HG02973 (cell line): ENCODE data around the gene FAM171A2.

Experiments used
- ATAC-seq: cut with Tn5 transposase; IDR thresholded peaks from one replicate; pipeline ENCODE4 v1.9.1; 2021; ENCODE audit warnings: moderate library complexity; ENCODE audit not compliant: unreplicated experiment

Gene FAM171A2

DNA sequence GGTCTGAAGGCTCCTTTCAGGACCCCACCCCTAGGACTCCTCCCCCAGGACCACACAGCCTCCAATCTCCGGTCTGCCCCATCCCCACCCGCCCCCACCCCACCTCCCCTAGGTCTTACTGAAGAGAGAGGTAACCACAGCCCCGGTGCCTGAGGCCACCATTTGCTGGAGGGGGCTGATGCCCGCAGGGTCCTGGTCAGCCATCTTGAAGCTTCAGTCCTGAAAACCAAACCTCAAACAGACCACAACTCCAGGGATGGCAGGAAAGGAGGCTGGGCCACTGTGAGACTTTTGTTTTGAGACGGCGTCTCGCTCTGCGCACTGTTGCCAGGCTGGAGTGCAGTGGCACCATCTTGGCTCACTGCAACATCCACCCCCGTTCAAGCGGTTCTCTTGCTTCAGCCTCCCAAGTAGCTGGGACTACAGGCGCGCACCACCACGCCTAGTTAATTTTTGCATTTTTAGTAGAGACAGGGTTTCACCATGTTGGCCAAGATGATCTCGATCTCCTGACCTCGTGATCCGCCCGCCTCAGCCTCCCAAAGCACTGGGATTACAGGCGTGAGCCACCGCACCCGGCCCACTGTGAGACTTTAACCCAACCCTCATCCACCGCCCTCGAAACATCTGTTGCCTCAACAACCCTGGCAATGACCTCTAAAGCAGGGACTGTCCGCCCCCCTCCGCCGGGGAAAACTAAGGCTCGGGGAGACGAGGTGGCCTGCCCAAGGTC is 40.1 kb downstream of the FAM171A2 start:
- ATAC-seq, result no peak

DNA sequence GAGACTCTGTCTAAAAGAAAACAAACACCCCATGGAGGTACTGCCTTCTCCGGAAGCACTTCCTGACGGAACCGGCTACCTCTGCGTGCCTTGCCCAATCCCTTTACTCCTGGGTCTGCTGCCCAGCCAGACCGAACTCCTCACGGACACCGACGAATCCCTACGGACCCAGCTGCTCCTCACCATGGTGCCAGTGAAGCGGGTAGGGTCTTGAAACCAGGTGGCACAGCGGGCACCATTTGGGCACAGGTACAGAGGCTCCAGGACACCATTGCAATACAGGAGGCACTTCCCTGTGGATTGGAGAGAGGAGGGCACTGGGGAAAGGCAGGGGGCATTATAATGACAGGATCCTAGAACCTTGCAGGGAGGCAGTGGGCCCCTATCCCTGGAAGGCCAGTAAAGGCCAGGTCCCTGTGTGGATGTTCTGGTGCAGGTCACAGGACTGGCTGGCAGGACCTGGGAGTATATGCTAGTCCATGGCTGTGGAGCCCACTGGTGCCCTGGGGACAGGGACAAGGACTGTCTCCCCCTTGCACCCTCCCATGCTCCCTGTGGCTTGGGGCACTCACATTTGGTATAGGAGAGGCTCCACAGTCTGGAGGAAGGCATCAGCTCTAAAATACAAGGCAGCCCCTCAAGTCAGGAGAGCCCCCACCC is 41.3 kb downstream of the FAM171A2 start:
- no peak for ATAC-seq

DNA sequence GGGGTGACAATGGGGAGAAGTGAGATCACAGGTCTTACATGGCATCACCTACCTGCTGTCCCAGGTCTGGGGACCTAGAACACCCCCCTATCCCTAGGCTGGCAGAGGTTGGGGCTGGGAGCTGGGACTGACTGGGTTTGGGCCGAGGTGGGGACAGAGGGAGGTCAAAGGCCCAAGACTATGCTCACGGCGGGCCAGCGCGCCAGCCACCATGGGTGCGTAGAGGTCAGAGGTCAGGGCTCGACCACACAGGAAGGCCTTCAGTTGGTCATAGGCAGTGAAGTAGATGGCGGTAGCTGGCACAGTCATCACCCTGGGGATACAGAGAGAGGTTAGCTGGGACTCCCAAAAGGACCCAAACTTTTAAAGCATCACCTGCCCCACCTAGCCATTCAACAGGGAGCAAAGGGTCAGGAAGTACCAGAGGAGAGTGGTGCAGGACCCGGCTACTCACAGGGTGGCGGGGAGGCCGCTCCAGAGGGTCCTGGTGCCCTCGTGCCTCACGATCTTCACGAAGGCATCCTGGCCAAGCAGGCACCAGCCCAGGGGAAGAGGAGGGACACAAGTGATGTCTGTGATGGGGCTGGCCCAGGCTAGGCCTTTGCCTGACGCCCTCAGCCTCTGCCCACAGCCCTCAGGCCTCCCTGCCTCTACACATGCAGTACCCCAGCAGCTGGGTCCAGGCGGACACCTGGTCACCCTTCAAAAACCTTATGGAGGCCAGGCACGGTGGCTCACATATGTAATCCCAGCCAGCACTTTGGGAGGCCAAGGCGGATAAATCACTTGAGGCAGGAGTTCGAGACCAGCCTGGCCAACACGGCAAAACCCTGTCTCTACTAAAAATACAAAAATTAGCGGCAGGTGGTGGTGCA is 42.2 kb downstream of the FAM171A2 start:
- ATAC-seq, result no peak

DNA sequence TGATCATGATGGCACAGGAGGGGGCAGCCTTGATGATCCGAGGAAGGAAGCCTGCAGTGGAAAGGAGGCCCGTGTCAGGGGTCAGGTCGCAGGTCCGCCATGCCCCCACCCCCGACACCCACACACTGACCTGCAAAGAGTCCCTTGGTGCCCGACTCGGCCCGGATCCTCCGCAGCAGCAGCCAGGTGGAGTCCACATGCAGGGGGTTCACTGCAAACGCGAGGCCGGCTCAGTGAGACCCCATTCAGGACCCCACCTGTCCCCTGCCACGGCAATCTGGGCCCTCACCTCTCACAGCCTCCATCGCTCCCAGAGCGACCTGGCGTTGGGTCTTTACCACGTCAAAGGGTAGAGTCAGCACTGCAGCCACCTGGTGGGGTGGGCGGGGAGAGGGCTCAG is 43.6 kb downstream of the FAM171A2 start:
- no peak for ATAC-seq

DNA sequence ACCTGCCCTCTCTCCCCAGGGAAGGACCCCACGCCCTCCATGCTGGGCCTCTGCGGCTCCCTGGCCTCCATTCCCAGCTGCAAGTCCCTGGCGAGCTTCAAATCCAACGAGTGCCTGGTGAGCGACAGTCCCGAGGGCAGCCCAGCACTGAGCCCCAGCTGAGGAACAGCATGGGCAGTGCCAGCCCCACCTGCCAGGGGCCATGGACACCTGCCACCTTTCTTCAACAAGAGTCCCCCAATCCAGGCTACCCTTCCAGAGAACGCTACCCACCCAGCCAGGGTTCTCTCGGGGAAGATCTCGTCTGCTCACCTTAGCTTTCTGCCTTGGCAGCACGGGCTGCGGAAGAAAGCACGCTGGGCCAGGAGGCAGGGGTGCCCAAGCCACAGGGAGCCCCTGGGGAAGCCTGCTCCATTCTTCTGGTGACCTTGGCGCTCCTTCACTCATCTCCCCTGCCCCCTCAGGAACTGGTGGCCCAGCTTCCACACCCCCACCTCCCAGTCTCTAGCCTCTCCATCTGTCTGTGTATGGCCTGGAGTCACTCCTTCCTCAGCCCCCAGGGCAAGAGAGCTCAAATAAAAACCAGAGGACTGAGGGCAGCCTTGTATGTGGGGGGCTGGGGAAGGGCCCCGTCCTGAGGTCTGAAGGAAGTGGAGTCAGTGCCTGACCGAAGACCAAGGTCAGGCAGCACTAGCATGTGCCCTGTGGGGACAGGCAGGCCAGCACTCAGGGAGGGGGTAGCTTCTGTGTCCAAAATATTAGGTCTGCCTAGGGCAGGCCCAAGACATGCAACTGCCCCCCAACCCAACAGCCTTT is 45.4 kb downstream of the FAM171A2 start:
- no peak for ATAC-seq

DNA sequence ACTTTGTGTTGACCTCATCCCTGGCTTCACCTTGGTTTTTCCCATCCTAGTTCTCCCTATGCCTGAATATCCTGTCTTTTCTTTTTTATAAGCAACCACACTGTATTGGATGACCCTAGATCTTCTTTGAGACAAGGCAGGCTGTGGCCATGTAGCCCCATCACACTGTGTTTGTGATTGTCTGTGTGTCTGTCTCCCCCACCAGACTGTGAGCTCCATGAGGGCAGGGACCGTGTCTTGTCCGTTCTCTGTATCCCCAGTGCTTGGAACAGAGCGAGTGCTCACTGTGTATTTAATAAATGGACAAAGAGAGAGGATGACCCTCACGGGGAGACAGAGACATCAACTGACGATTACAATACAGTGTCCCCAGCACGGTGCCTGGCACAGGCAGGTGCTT is 46.1 kb downstream of the FAM171A2 start:
- no peak for ATAC-seq

DNA sequence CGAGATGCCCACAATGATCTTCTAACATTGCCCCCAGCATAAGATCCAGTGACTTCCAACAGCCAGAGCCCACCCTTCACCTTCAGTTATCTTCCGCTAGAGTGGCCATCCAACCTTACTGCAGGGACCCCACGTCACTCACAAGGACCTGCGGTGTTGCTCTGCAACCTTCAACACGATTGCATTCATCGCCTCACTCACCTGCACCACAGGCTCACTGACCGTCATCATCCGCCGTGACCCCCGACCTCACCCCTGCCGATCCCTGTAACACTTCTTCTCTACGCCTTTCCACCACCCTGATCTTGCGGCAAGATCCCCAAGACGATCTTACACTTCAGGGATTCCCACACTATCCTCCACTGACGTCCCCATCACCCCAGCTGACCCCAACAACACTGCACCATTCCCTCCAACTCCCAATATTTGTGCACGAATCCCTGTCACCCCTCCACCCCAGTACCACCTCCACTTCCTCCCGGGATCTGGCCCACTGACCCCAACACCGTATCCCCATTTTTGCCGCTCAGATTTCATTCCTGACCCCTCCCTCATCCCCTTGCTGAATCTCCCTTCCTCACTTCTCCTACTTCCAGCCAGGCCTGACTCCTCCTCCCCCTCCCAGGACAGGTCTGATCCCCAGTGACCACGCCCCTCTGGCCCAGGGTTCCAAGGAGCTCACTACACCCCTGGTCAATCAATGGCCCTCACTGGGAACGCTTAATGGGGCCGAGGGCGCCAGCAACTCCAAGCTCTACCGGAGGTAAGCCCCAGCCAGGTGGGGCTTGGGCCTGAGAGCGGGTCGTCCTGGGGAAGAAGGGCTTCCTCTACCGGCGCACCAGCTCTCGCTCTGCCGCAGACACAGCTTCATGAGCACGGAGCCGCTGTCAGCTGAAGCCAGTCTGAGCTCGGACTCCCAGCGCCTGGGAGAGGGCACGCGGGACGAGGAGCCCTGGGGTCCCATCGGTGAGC is 47.6 kb downstream of the FAM171A2 start:
- no peak for ATAC-seq

DNA sequence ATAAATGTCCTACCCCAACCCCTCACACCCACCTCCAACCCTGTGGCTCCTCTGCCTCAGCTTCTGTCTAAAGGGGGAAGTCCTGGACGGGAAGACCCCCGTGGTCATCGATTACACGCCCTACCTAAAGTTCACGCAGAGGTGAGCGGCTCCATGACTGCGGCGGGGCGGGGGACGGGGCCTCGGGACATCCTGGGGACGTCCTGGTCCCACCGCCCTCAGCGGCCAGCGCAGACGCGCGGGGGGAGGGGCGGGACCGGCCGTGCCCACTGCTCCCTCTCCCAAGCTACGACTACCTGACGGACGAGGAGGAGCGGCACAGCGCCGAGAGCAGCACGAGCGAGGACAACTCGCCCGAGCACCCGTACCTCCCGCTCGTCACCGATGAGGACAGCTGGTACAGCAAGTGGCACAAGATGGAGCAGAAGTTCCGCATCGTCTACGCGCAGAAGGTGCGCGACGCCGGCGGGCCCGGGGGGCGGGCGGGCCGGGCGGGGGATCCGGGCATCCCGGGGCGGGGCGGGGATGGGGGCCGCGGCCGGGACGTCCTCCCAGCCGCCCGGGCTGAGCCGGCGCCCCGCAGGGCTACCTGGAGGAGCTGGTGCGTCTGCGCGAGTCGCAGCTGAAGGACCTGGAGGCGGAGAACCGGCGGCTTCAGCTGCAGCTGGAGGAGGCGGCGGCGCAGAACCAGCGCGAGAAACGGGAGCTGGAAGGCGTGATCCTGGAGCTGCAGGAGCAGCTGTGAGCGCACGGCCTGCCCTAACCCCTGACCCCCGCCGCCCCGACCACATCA is 48.6 kb downstream of the FAM171A2 start:
- no peak for ATAC-seq

DNA sequence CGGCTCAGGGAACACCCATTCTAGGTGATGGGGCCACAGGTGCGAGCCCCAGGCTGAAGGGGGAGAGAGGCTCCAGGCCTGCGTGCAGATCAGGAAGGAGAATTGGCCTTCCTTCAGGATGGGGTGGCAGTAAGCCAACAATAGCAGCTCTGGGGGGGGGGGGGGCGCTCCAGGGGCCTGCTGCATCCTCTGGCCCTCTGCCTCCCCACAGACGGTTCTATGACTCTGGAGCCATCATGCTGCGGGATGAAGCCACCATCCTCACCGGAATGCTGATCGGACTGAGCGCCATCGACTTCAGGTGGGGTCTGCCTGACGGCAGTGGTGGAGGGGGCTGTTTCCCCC is 49.2 kb downstream of the FAM171A2 start:
- no peak for ATAC-seq

DNA sequence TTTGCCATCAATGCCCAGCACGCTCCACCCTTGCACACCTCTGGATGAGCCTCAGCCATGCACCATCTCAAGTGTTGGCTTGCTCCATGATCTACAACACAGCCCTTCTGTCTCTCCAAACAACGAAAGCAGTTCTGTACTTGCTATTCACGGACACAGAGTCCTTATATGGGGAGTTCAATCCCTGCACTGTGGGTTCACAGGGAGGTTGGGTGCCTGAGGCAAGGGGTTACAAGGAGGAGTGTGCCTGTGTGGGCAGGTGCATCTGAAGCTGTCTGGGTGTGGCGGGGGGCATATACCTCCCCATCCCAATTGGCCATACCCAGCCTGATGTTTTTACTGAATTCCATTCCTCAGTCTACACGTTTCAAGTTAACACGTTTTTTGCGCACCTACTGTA is 49.6 kb downstream of the FAM171A2 start:
- no peak for ATAC-seq

DNA sequence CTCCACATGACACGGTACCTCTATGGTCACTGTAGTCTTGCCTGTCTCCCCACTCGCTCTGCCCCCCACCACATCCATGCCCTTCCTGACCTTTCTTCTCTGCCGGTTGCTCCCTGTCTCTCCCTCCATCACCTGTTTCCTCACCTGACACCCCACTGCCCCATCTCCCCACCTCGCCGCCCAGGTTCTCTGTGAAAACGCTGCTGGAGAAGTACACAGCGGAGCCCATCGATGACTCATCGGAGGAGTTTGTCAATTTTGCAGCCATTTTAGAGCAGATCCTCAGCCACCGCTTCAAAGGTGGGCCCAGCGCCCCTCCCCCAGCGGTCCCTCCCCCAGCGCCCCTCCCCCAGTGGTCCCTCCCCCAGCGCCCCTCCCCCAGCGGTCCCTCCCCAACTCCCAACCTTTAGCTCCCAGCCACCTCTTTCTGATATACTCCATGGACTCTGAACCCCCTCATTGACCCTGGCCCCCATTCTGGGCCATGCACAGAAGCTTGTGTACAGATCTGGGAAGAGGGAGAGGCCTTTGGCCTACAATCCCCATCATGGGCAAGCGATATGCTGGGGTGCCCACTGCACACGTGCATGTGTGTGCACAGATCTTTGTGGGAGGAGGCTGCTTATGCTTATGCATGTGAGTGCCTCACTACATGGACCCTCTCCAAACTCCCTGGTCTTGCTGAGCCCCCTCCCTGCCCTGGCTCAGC is 51.1 kb downstream of the FAM171A2 start:
- no peak for ATAC-seq

DNA sequence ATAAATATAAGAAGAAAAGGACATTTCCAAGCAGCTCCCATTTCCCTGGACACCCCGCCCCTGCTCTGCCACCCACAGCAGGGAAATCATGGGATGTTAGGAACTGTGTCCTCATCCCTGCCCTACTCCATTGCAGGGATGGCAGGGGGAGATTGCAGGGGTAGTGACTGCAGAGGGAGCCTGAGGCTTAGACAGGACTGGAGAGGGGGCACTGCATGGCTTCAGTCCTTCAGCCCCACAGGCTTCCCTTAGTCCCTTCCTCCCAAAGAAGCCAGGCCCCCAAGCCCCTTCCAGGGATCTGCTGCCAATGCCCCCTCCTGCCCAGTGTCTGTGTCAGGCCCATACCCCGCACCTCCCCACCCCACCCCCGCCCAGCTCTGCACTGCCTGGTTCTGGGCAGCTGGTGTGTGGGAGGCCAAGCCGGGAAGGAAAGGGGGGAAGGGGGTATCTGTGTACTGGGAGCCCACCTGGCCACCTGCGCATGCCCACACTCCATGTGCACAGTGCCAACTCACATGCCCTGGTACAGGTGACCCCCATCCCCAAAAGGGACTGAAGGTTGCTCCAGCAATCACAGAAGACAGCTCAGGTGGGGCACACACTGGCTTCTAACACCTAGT is 52.0 kb downstream of the FAM171A2 start:
- no peak for ATAC-seq

DNA sequence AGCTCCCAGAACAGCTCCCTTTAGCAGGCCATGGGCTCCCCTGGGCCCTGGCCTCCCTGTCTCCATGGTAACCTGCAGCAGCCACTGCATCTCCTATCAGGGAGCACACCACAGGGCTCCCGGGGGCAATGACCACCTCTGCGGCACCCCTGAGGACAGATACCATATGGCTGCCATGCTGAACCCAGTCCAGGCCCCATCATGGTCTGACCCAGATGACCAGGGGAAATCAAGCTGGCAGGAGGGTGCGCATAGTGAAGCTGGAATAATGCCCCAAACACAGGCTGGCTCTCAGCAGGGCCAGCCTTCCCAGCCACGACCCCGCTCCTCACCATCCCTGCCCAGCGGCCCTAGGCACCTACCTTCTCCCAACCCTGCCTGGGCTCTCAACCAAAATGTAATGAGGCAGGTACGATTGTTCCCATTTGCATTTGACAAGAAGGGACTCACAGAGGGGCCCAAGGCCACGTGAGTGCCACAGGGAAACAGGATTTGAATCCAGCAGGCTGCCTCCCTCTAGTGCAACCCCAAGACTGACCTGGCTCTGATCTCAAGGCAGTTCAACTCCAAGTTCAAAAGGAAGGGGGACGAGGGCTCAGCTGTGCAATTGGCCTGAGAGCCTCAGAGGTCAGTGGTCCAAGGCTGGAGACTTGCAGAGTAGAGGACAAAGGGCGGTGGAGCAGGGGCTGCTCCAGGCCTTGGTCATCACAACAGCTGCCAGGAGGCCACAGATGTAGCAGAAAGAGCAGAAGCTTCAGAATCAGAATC is 52.9 kb downstream of the FAM171A2 start:
- ATAC-seq, result no peak

DNA sequence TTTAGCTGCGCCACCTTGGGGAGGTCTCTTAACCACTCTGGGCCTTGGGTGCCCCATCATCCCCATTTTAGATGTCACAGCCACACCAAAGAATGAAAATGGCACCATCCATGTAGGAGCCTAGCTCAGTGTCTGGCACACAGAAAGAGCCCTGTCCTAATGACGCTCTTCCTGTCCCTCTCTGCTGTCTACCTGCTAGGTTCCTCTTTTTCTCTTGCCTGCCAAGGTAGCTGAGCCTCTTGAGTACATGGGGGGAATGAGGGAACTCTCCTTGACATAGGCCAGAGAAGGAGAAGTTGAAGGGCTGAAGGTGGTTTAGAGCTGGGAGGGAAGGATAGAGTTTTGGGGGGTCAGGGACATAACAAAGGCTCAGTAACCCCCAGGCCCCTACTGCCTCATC is 53.5 kb downstream of the FAM171A2 start:
- no peak for ATAC-seq

DNA sequence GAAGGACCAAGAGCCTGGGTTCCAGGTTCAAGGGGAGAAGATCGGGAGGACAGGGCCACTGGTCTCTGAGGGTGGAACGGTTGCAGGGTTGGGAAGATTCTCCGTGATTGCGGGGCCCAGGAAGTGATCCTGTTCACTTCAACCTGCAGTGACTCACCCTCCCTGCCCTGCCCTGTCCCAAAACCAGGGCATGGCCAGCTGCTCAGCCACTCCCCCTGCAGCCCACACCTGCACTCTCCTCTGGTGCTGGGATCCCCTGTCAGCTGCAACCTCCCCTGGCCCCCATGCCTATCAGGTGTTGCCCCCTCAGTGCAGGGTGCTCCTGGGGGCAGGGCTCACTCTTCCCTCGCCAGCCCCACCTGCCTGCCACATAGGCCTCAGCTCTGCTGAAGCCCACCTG is 54.2 kb downstream of the FAM171A2 start:
- ATAC-seq, result no peak

DNA sequence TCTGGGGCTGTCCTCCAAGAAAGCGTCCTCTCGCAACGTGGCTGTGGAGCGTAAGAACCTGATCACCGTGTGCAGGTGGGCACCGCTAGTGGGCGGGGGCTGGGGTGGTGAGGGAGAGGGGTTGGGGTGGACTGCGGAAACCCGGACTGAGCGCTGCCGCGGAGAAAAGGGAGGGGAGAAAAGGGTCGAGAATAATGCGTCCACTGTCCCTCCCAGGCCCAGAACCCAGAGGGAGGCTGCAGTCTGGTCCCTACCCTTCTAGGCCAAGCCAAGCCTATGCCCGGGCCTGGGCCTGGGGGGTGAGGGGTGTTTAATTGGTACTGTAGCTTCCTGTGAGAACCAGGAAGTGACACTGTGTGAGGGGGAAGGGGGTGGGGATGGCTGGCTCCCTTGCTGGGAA is 54.8 kb downstream of the FAM171A2 start:
- no peak for ATAC-seq

DNA sequence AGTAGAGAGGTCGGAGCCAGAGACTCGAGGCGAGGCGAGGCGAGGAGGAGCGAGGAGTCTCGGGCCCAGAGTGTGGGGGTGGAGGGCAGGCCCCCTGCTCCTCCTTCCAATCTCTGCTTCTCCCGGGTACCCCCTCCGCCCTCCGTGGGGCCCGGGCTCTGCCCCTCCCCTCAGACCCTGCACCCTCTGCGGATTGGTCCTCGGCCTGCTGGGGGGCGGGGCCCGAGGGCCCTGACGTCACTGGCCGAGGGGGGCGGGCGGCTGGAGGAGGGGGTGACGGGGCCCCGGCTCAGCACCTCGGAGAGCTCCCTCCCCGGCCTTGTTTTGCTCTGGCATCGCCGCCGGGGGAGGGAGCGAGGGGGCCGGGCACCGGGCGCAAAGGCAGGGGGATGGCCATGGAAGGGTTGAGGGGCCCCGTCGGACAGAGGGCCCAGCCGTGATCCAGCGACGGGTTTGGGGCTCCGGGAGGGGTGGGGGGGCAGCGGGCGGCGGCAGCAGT is 55.3 kb downstream of the FAM171A2 start, which contains the start of gene RUNDC3A:
TSS of gene RUNDC3A (plus strand) at position 282 of the 499 bp plus-strand sequence. CDS start 232 bp downstream, outside the sequence.
- ATAC-seq, result no peak
